Endothelial cell of umbilical vein (primary cell): Measurements from ENCODE around the gene LIMCH1. TPM values are rescaled to one million over a fixed set of nuclear protein-coding genes. Genes with fewer than 3 reads are reported as not detected.
"Not testable (repeated sequence)": the region's sequence is repeated elsewhere in the genome, so short reads cannot be mapped to it uniquely, and the experiment has no call there.

Source experiments
- BruUV-seq: library from RNA; stranded (reverse); fragments of 400-500 nt; replicated peaks from 2 replicates; lab custom pipeline; 2021; lab: Mats Ljungman, UMichigan
- CTCF ChIA-PET: fragments of 300-600, 350-600 bp; sonication (Branson Sonifier 250); formaldehyde crosslinking; loops from one replicate; lab custom pipeline; 2021; ENCODE audit warnings: antibody characterized with exemption, inconsistent platforms; lab: Charles Lee
- POLR2A ChIA-PET: fragments of 300-600, 350-600 bp; sonication (Branson Sonifier 250); formaldehyde crosslinking; loops from one replicate; lab custom pipeline; 2021; ENCODE audit warnings: antibody characterized with exemption, inconsistent platforms; lab: Charles Lee
- DNase-seq: peaks from one replicate; pipeline ENCODE4 v3.0.0-alpha.2; 2011; ENCODE audit warnings: low read depth, low spot score
- FAIRE-seq: peaks from 2 replicates; lab custom pipeline; 2011; peaks lifted over from hg19 to GRCh38; lab: Jason Lieb, UNC
- H2AFZ ChIP-seq: 2 replicates; pipeline ENCODE4 v1.6.0; 2012; ENCODE audit warnings: low read depth, low read length, control low read depth, inconsistent platforms
- H3K27ac ChIP-seq: 2 replicates; pipeline ENCODE4 v1.5.1; 2011; ENCODE audit warnings: low read depth, mild to moderate bottlenecking, control low read depth, low read length, moderate library complexity; ENCODE audit not compliant: insufficient read depth
- H3K27me3 ChIP-seq, 2 experiments: 2 replicates each; pipeline versions ENCODE4 v1.6.0 to v1.6.1; 2011; ENCODE audit warnings: low read length in 2 of 2, mixed read lengths in 1 of 2; ENCODE audit not compliant: control insufficient read depth in 2 of 2, insufficient read depth in 2 of 2
- H3K36me3 ChIP-seq, 2 experiments: 2 replicates in 1 of 2; 3 replicates in 1 of 2; pipeline ENCODE4 v1.5.1; 2011; ENCODE audit warnings: low read length in 2 of 2, mild to moderate bottlenecking in 1 of 2, moderate library complexity in 1 of 2; ENCODE audit not compliant: control insufficient read depth in 2 of 2, insufficient read depth in 2 of 2; ENCODE audit errors: extremely low read depth in 1 of 2
- H3K4me1 ChIP-seq: 3 replicates; pipeline ENCODE4 v1.5.1; 2011; ENCODE audit warnings: mild to moderate bottlenecking, low read length; ENCODE audit not compliant: control insufficient read depth, insufficient read depth; ENCODE audit errors: extremely low read depth
- H3K4me2 ChIP-seq: 2 replicates; pipeline ENCODE4 v1.6.1; 2011; ENCODE audit warnings: low read length, control low read depth, mixed read lengths; ENCODE audit not compliant: insufficient read depth
- H3K4me3 ChIP-seq, 3 experiments: fragments of 200-600 bp in 1 of 3; sonication (generic), shearing (Covaris generic) in 1 of 3; replicated peaks in 1 of 3; 2 replicates each; pipeline ENCODE4 v1.5.1; 2011 to 2016; ENCODE audit warnings: control low read depth in 3 of 3, low read length in 3 of 3, mild to moderate bottlenecking in 2 of 3, inconsistent platforms in 1 of 3, low read depth in 1 of 3, moderate library complexity in 1 of 3; ENCODE audit not compliant: insufficient read depth in 1 of 3
- H3K79me2 ChIP-seq: 2 replicates; pipeline ENCODE4 v1.6.0; 2012; ENCODE audit warnings: low read length, inconsistent platforms; ENCODE audit not compliant: control insufficient read depth, insufficient read depth
- H3K9ac ChIP-seq: replicated peaks from 2 replicates; pipeline ENCODE3; 2011; ENCODE audit warnings: low read length, control low read depth; ENCODE audit not compliant: insufficient read depth; ENCODE audit errors: extremely low read depth
- H3K9me1 ChIP-seq: replicated peaks from 3 replicates; pipeline ENCODE4 v1.6.0; 2011; ENCODE audit warnings: mild to moderate bottlenecking, low read length; ENCODE audit not compliant: control insufficient read depth, insufficient read depth; ENCODE audit errors: extremely low read depth
- H3K9me3 ChIP-seq: replicated peaks from 2 replicates; pipeline ENCODE4 v1.5.1; 2012; ENCODE audit warnings: low read length, inconsistent platforms; ENCODE audit not compliant: control insufficient read depth, insufficient read depth
- H4K20me1 ChIP-seq: replicated peaks from 2 replicates; pipeline ENCODE3; 2011; ENCODE audit warnings: mild to moderate bottlenecking, low read length; ENCODE audit not compliant: control insufficient read depth, insufficient read depth; ENCODE audit errors: extremely low read depth
- CTCF ChIP-seq, 2 donors: IDR thresholded peaks; 1 replicate in 1 of 2; 2 replicates in 1 of 2; pipeline ENCODE4 v1.5.1; 2011; ENCODE audit warnings: low read length in 2 of 2, mild to moderate bottlenecking in 2 of 2, moderate library complexity in 2 of 2, control low read depth in 1 of 2, inconsistent platforms in 1 of 2, low read depth in 1 of 2; ENCODE audit not compliant: insufficient read depth in 1 of 2; ENCODE audit errors: extremely low read depth in 1 of 2
- EZH2 ChIP-seq: IDR thresholded peaks from 2 replicates; pipeline ENCODE4 v1.6.1; 2012; ENCODE audit warnings: borderline replicate concordance, low read depth, mild to moderate bottlenecking, moderate library complexity, low read length, inconsistent platforms; ENCODE audit not compliant: severe bottlenecking
- FOS ChIP-seq: IDR thresholded peaks from 2 replicates; pipeline ENCODE4 v1.6.1; 2011; ENCODE audit warnings: mild to moderate bottlenecking, low read length, moderate library complexity, borderline replicate concordance; ENCODE audit not compliant: insufficient read depth
- GATA2 ChIP-seq: IDR thresholded peaks from 2 replicates; pipeline ENCODE4 v1.7.0; 2011; ENCODE audit warnings: low read depth, mild to moderate bottlenecking, moderate library complexity, mixed read lengths, low read length; ENCODE audit not compliant: insufficient read length, insufficient read depth
- JUN ChIP-seq: IDR thresholded peaks from 2 replicates; pipeline ENCODE4 v1.6.1; 2011; ENCODE audit warnings: borderline replicate concordance, low read depth; ENCODE audit not compliant: insufficient read length, insufficient read depth
- MYC ChIP-seq: IDR thresholded peaks from one replicate; pipeline ENCODE4 v1.6.1; 2011; ENCODE audit warnings: mild to moderate bottlenecking, low read depth, low read length
- POLR2A ChIP-seq: IDR thresholded peaks from 2 replicates; pipeline ENCODE4 v1.6.1; 2012; ENCODE audit warnings: low read depth, mild to moderate bottlenecking, control low read depth, low read length
- POLR2AphosphoS5 ChIP-seq: IDR thresholded peaks from 2 replicates; pipeline ENCODE4 v1.6.1; 2012; ENCODE audit warnings: low read depth, mild to moderate bottlenecking, control low read depth, low read length, moderate library complexity; ENCODE audit not compliant: insufficient read depth
- dilution Hi-C: fragments of 300-500 bp; cut with MboI; formaldehyde crosslinking; loops from one replicate; pipeline ENCODE4 v1.15.0; 2019; ENCODE audit warnings: low sequenced_read_pairs; ENCODE audit not compliant: extremely low pct_ligation_motif_present
- intact Hi-C: fragments of 100-400 bp; cut with micrococcal nuclease; formaldehyde crosslinking; loops from one replicate; pipeline ENCODE4 v1.10.0; 2022
- polyA plus RNA-seq, 4 experiments: library from polyadenylated mRNA; depleted of rRNA in 3 of 4; stranded (reverse) in 3 of 4; unstranded in 1 of 4; fragments of >200 nt; gene quantifications; 2 replicates each; pipeline versions ENCODE4 v1.2.1 to v1.2.3, GENCODE V29; 2011 to 2012; ENCODE audit warnings: missing spikeins in 1 of 4
- total RNA-seq: library from RNA; stranded (reverse); gene quantifications from 2 replicates; pipeline ENCODE4 v1.2.3, GENCODE V29; 2021
- TF ChIP-seq, protein P1 (sequence below): IDR thresholded peaks from 2 replicates; pipeline ENCODE4 v1.6.1; 2011; ENCODE audit not compliant: insufficient read depth, insufficient read length

The LIMCH1 gene
- total and polyA plus RNA-seq, 2 donors (not counting 3 experiments of a cell fraction or from before 2014, with no cell fraction given), result 14.3 to 32.8 TPM

GRCh38 chr4:41709844-41710481, 172.0 kb downstream of the LIMCH1 start:
- no peak overlapping the region for H3K4me3 ChIP-seq
- H3K9me3 ChIP-seq, result no peaks in the 10 kb centered on the region
- H3K27me3 ChIP-seq, result peaks cover 3 to 6% of the 10 kb centered on the region in 2 experiments
- POLR2A ChIA-PET, result no interaction called here
- H3K36me3 ChIP-seq, result no peaks in the 10 kb centered on the region
- intact Hi-C loops (no loop called here), dilution Hi-C loops (no loop called here)
- H3K9me1 ChIP-seq, result no peaks in the 10 kb centered on the region
- no TSS peak for BruUV-seq
- no peak overlapping the region for H3K4me2 ChIP-seq
- CTCF ChIA-PET, result no interaction called here
- DNase-seq (no peak), FAIRE-seq (no peak)
- no peak overlapping the region for H3K9ac ChIP-seq
- H3K79me2 ChIP-seq, result no peaks in the 10 kb centered on the region
- H4K20me1 ChIP-seq, result no peaks in the 10 kb centered on the region
- no peaks in the 10 kb centered on the region for H3K4me1 ChIP-seq
- TF ChIP-seq GATA2, result no peak
- TF ChIP-seq, protein P1, sequence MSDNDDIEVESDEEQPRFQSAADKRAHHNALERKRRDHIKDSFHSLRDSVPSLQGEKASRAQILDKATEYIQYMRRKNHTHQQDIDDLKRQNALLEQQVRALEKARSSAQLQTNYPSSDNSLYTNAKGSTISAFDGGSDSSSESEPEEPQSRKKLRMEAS, result no peak
- no peak for TF ChIP-seq FOS
- TF ChIP-seq POLR2A, result no peak
- no peak for TF ChIP-seq MYC
- TF ChIP-seq POLR2AphosphoS5, result no peak
- TF ChIP-seq CTCF (IDR thresholded peaks at IDR 0.05; ENCODE audit: extremely low read depth in 1 of 2, insufficient read depth in 1 of 2, low read depth in 1 of 2, low read length in 2 of 2), result no peak
- no peak for TF ChIP-seq EZH2
- no peak for TF ChIP-seq JUN
- no peak overlapping the region for H2AFZ ChIP-seq
- H3K27ac ChIP-seq, result no peak overlapping the region

DNA sequence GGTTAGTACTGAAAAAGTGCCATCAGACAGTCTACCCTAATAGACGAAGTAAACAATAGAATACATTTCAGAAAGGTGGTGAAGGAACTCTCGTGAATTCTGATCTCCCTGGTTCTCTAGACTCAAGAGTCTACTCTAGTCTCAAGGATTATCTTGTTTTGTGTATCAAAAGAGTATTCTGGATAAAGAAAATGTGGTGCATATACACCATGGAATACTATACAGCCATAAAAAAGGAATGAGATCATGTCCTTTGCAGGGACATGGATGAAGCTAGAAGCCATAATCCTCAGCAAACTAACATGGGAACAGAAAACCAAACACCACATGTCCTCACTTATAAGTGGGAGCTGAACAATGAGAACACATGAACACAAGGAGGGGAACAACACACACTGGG, 173.7 kb downstream of the LIMCH1 start:
- dilution Hi-C loops, H3K79me2 ChIP-seq, BruUV-seq, H2AFZ ChIP-seq, intact Hi-C loops, H3K4me3 ChIP-seq, H3K36me3 ChIP-seq, H3K4me1 ChIP-seq, H3K27me3 ChIP-seq, H3K9me1 ChIP-seq, H3K9ac ChIP-seq, FAIRE-seq, H4K20me1 ChIP-seq, CTCF ChIA-PET, POLR2A ChIA-PET, H3K27ac ChIP-seq, H3K4me2 ChIP-seq, H3K9me3 ChIP-seq, DNase-seq: not testable (repeated sequence)
